OCI-LY3 (cell line): ENCODE results near the gene IGFBPL1.

ENCODE experiments used
- EZH2phosphoT487 ChIP-seq: fragments of 200-600 bp; shearing (Covaris generic); IDR thresholded peaks from 2 replicates; pipeline ENCODE4 v1.6.1; 2018; ENCODE audit warnings: antibody characterized with exemption, mixed run types, low read depth
- TF ChIP-seq, protein P1 (sequence below): fragments of 200-600, 300-600 bp; sonication (generic); IDR thresholded peaks from 2 replicates; pipeline ENCODE4 v1.5.1; 2014; ENCODE audit warnings: antibody characterized with exemption, low read length, low read depth

DNA sequence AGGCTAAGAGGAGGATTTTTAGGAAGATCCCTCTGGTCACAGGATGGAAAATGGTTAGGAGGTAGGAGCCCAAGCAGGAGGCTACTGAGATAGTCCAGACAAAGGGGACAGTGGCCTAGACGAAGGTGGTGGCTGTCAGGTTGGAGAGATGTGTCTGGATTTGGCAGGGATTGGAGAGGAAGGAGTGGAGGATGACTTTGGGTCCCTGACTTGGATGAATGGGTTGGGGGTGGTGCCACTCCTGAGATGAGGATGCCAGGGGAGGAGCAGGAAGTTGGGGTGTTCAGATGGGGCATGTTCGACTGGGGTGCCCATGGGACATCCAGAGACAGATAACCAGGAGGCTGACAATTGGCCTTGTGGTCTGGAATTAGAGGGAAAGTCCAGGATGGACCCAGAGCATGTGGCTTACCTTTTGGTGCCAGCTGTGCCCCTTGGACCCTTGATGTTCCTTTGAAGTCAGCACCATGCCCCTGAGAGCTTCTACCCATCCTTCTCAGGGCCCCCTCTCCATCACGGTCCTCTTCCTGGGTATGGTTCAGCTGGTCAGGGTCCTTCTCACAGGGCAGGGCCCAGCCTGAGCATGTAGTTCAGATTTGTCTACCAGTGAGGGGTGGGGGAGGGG lies 15.1 kb upstream of the IGFBPL1 start:
- TF ChIP-seq, protein P1, sequence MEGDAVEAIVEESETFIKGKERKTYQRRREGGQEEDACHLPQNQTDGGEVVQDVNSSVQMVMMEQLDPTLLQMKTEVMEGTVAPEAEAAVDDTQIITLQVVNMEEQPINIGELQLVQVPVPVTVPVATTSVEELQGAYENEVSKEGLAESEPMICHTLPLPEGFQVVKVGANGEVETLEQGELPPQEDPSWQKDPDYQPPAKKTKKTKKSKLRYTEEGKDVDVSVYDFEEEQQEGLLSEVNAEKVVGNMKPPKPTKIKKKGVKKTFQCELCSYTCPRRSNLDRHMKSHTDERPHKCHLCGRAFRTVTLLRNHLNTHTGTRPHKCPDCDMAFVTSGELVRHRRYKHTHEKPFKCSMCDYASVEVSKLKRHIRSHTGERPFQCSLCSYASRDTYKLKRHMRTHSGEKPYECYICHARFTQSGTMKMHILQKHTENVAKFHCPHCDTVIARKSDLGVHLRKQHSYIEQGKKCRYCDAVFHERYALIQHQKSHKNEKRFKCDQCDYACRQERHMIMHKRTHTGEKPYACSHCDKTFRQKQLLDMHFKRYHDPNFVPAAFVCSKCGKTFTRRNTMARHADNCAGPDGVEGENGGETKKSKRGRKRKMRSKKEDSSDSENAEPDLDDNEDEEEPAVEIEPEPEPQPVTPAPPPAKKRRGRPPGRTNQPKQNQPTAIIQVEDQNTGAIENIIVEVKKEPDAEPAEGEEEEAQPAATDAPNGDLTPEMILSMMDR = no peak
- no peak for TF ChIP-seq EZH2phosphoT487
